GM21367 (cell line): ENCODE data around the gene COL4A6.

Experiments used
- ATAC-seq: cut with Tn5 transposase; IDR thresholded peaks from one replicate; pipeline ENCODE4 v1.9.1; 2021; ENCODE audit not compliant: unreplicated experiment

Gene COL4A6

DNA sequence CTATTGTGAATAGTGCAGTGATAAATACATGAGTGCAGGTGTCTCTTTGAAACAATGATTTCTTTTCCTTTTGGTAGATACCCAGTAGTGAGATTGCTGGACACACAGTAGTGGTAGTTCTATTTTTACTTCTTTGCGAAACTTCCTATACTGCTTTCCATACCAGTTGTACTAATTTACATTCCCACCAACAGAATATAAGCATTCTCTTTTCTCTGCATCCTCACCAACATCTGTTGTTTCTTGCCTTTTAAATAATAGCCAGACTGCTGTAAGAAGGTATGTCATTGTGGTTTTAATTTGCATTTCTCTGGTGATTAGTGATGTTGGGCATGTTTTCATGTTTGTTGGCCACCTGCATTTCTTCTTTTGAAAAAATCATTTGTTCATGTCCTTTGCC lies 105.9 kb downstream of the COL4A6 start:
- ATAC-seq = peak; percentile 53

DNA sequence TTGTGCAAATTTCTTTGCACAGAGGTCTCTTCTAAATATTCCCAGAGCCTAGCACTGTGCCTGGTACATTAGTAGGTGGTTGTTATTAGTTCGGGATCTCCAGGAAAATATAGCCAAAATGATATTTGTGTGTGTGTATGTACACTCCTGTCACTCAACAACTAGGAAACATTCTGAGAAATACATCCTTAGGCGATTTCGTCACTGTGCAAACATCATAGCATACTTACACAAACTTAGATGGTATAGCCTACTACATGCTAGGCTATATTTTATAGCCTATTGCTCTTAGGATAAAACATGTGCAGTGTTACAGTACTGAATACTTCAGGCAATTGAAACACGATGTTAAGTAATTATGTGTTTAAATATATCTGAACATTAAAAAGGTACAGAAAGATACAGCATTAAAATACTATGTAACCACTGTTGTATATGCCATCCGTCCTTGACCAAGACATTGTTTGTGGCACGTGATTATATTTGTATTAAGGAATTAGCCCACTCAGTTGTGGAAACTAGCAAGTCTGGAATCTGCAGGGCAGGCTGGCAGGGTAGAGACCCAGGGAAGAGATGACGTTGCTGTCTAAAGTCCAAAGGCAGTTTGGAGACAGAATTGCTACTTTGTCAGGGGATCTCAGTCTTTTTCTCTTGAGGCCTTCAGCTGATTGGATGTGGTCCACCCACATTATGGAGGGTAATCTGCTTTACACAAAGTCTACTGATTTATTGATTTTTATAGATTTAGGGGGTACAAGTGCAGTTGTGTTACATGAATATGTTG lies 106.9 kb downstream of the COL4A6 start:
- ATAC-seq = no peak

DNA sequence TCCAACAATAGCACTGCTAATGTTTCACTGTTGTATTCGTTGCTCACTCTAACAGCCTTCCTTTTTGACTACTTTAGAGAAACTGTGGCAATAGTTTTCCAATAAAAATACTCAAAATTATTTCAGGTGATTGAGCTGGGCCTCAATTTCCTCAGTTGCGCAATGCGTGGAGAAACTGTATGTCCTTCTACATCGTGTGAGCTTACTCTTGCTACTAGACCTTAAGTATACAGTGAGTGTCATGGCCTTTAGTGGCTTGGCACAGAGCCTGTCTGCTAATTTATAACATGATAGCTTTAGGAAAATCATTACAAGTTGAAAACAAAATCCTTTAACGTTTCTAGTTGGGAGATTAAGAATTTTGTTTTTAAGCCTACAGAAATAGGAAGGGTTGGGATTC lies 114.5 kb downstream of the COL4A6 start:
- ATAC-seq = no peak

DNA sequence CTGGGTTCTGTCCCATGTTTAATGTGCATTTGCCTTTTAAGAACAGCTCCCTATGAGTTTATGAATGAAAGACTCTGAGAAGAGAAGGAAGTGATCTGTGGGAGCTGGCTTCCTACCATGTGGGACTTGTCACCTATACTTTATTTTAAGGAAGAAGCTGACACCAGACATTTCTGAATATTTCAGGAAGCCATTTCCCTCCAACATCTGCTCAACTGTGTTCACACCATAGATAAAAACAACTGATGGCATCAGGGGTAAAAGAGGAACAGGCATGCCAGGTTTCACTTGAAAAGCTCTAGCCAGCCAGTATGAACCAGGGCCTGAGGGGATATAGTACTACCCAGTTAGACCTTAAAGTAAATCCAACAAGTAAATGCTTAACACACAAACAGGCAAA lies 116.0 kb downstream of the COL4A6 start:
- ATAC-seq = no peak

DNA sequence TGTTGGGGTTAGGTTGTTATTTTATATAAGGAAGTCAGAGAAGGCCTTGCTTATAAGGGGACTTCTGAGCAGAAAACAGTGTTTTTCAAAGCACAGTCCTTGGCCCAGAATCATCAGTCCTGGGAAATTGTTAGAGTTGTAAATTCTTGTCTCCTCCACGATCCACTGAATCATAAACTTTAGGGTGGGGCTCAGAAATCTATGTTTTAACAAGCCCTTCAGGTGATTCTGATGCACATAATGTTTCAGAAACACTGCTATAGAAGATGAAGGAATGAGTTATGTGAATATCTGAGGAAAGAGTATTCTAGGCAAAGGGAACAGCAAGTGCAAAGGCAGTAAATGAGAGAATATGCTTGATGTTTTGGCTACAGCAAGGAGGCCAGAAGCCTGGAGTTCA lies 121.8 kb downstream of the COL4A6 start:
- no peak for ATAC-seq

GRCh38 chrX:108313669-108314068 lies 124.6 kb downstream of the COL4A6 start:
- no peak for ATAC-seq

- no peak for ATAC-seq
These were observed 125.3 kb downstream of the COL4A6 start for GRCh38 chrX:108312957-108313356.

GRCh38 chrX:108312011-108312410 lies 126.2 kb downstream of the COL4A6 start:
- no peak for ATAC-seq

GRCh38 chrX:108310506-108310905 lies 127.7 kb downstream of the COL4A6 start:
- ATAC-seq = no peak

DNA sequence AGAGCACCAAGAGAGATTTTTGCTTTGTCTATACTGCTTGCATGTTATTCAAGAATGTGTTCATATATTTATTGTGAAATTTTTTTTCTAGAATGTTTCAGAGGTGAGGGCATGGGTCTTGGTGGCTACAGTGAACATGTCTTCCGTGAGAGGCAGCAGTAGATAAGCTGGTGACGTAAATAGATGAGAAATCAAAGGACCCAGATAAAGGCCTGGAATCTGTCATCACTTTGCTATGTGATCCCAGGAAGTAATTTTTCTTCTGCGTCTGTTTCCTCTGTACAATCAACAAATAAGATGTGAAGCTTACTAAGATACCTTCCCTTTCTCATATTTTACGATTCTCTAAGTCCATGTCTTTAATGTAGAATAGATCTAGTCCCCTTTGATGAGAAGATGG lies 129.1 kb downstream of the COL4A6 start:
- no peak for ATAC-seq

DNA sequence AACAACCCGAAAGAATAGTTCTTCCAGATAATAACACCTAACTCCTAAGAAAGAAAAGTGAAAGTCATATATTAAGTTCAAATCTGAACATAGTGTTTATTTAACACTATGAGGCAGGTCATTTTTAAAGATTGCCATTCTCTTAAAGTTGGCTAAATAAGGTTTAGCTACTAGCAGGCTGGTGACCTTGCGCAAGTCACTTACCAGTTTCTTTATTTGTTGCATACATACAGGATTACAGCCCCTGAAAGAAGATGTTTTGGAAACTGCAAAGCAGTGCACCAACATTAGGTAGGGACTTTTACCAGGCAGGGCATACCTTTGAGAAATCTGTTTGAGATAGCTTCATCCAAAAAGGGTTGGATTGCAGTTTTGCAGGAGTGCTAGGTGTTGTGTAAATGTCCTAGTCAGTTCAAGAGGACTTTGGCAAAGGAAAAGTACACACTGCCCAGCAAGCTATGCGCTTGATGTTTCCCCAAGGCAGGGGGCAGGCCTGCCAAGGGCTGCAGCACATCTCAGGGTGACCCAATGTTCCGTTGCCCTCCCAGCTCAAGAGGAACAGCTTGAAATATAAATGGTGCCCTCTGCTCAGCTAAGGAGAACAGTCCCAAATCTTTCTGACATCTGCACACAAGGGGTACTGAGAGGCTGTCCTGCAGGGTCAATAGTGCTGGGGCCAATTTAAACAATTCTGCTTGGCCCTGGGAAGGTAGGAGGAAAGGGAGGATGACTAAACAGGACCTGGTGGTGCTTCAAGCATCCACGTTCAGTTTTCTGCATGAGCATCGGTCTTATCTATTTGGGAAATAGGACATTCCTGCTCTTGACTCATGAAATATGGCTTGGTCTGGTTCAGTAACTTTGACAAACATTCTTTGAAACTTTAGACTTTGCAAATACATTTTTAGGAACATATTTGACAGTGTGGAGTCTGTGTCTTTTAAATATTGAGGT lies 130.8 kb downstream of the COL4A6 start:
- ATAC-seq = no peak

DNA sequence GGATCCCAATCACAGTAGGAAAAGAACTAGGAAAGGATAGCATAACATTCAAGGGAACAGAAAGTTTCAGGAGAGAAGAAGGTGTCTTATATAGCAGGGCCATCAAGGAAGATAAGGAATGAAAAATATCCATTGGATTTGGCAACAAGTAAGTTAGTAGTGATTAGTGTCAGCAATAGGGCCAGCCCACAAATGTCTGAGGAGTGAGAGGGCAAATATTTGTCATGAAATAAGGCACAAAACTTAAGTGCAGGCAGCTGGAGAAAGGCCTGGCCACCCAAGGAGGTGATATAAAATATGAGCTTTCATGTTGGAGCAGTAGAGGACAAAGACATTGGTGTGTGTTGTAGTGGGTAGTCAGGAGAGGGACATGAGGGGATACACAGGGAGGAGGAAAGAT lies 132.1 kb downstream of the COL4A6 start:
- ATAC-seq = no peak

DNA sequence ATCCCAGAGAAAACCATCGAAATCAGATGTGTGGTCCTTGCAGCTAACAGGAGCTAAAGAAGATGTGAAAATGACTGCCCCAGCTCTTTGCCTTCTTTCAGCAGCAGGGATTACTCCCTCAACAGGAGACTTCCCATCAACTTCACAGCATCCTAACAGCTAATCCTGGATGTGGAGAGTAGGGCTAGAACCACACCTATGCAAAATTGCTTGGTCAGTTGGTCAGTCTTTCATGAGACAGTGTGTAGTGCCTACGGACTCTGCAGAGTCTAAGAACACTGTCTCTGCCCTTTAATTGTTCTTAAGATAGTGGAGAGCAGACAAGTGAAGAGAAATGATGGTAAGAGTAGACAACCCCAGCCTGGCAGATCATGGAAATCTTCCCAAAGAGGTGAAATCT lies 133.5 kb downstream of the COL4A6 start:
- ATAC-seq = no peak

- ATAC-seq = no peak
These were observed 134.0 kb downstream of the COL4A6 start for GRCh38 chrX:108304210-108304609.

DNA sequence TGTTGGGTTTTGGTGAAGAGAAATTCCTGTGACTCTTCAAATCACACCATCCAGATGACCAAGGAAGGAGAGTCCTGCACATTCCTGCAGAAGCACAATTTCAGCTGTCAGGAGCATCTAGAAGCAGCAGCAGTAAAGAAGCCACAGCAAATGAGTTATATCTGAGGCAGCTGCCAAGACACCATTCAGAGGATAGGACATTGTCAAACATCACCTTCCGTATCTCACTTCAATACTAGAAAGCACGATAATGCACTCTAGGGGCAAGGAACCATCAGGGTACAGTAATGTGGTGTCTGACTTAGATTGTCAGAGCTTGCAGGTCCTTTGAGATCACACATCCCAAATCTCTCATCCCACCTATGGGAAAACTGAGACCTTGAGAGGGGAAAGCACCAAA lies 134.5 kb downstream of the COL4A6 start:
- no peak for ATAC-seq

DNA sequence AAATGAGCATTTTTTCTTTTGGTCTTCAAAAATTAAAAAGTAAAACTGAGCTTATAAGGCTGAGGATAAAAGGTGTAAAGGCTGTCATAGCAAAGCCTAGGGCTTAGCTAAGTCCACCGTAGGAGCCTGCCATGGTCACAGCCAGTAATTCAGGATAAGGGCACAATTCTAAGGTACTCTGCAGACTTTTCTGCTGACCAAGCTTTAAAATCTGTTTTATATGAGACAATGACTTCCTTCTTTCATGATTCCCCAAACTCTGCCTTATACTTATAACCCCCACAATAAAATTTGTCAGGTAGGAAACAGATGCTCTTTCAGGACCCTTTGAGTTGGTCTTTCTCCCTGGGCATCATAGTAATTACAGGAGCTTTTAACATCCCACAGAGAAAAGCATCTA lies 138.5 kb downstream of the COL4A6 start:
- ATAC-seq = no peak

DNA sequence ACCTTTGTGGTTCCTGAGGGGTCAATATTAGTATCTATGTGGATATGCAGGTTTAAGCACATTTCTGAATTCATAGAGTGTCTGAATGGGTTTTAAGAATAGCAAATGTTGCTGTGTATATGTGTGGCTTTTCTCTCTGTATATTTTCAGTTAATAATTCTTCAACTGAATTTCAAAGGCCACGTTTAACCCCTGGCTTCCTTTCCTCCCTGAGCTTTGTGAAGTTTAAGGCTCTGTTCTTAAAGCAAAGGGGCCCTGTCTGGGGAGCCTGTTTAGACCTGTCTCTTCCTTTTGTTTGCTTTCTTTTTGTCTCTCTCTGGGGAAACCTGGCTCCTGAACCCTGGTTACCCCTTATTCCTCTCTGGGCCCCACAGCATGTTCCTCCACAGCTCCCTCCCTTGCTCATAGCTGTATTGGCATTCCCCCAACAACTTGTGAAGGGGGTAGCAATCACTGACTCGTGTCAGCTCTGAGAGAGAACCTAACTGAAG lies 139.1 kb downstream of the COL4A6 start:
- peak; percentile 69 for ATAC-seq

DNA sequence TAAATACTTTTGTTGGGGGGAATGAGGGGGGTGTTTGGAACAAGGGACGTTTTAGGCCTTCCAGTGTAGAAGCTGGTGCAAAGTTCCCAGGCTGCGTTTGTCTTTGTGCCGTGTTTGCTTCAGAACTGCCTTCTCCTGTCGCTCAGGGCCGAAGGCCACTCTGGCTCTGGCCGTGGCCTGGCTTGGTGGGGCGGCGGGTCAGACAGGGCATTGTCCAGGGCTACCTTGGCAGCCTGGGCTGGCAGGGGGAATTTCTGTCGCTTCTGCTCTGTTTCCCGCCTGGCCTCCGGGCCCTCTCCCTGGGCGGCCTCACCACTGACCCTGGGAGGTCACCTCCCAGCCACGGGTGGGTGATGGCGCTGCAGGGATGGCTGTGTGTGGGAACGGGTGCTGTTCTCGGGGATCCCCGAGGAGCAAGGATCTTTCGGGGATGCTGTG lies 140.0 kb downstream of the COL4A6 start:
- ATAC-seq = no peak

DNA sequence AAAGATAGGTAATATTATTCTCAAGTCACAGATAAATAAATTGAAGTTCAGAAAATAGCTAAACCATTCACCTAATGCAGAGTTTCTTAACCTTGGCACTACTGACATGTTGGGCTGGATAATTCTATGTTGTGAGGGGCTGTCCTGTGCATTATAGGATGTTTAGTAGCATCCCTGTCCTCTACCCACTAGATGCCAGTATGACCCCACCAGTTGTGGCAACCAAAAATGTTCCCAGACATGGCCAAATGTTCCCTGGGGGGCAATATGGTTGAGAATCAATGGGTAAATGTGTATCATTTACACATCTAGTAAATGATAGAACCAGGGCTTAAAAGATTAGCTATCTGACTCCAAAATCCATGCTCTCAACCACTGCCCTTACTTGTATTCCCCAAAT lies 140.9 kb downstream of the COL4A6 start:
- ATAC-seq = no peak

GRCh38 chrX:108292053-108292452 lies 146.2 kb downstream of the COL4A6 start:
- no peak for ATAC-seq

DNA sequence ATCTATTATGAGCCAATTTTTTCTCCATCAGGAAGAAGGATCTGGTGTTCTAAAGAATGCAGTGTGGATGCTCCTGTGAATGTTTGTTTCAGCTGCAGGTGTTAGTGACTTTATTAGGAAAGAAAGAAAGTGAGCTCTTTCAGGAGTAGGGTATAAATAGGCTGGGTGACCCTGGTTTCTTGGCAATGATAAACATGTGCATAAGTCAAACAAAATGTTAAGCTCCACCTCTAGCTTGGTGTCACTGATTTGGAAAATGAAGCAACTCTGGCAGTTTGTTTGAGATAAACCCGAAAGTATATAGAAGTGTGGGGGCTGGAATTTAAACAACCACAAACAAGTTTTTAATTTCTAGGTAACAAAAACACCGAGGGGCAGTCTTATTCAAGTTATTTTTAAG lies 152.3 kb downstream of the COL4A6 start:
- no peak for ATAC-seq

DNA sequence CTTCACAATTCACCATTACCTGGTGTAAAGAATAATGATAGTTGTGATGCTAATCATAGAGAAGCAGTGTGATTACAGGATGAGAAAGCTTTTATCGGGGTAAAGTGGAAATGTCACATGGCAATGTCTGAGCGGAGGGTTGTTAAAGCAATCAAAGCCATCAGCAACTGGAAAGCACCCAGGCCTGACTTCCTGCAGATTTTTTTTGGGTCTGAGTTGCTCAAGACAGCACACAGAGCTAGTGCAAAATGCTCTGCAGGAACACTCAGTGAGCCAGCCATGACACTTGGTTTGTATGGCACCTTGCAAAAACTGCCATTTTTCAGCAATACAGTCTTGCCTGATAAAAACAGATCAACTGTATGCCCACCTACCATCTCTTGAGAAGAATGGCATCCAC lies 152.9 kb downstream of the COL4A6 start:
- no peak for ATAC-seq
